Urinary bladder (tissue), 4 donors: ENCODE results near the gene CCDC187. TPM values are rescaled to one million over a fixed set of nuclear protein-coding genes. Genes with fewer than 3 reads are reported as not detected.

ENCODE experiments used
- DNase-seq: peaks from one replicate; pipeline ENCODE4 v3.0.0-alpha.2; 2015; ENCODE audit errors: extremely low spot score
- H3K27ac ChIP-seq: one replicate; pipeline ENCODE4 v1.5.1; 2013; ENCODE audit warnings: low read depth, mild to moderate bottlenecking, moderate library complexity
- H3K36me3 ChIP-seq: one replicate; pipeline ENCODE4 v1.6.1; 2013; ENCODE audit warnings: mild to moderate bottlenecking, moderate library complexity; ENCODE audit not compliant: insufficient read depth
- H3K4me1 ChIP-seq: one replicate; pipeline ENCODE4 v1.6.1; 2013; ENCODE audit warnings: mild to moderate bottlenecking, moderate library complexity; ENCODE audit not compliant: insufficient read depth
- H3K4me3 ChIP-seq: one replicate; pipeline ENCODE4 v1.5.1; 2013; ENCODE audit warnings: low read depth, low read length
- WGBS: extraction: QIAGEN DNeasy Blood & Tissue Kit; methylation state at CpG from one replicate; pipeline ENCODE4 v1.1.7; 2013; 5-methylcytosine and 5-hydroxymethylcytosine counted together
- polyA plus RNA-seq: library from polyadenylated mRNA; stranded (reverse); fragments of 200-250 nt; gene quantifications from one replicate; pipeline ENCODE4 v1.2.3, GENCODE V29; 2013
- total RNA-seq: library from RNA; depleted of rRNA; stranded (reverse); fragments of >200 nt; gene quantifications from one replicate; pipeline ENCODE4 v1.2.3, GENCODE V29; 2014
- donor health status: healthy with polysubstance abuse.
- donor health status: healthy.

CCDC187 gene
- total and polyA plus RNA-seq, 2 donors, result 0.19 to 0.58 TPM

DNA sequence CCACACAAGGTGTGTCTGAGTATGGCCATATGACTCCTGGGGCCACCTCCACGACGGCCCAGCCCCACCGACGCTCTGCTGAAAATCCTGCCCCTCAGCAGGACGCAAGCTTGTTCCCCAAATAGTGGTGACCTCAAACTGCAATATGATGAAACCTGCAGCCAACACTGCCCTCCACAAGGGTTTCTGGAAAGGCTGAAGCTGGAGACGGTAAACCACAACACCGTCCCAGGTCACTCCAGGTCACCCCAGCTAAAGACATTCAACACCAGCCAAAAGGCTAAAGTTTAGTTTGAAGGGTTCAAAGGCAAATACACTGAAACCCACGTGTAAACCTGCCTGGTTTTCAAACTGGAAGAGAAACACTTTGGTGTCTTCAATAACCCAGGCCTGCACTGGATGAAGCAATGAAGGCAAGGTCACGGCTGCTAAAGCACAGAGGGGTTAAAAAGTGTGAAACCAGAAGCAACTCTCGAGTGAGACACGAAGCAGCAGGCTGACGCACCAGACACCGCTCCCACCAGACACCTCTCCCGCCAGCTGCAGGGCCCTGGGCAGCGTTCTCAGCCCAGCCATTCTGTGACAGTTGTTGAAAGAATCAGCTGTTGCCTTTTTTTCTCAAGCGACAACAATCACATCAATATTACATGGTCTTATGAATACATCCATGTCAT lies 97.2 kb downstream of the CCDC187 start:
- no peak overlapping the region for H3K27ac ChIP-seq
- no peak for DNase-seq
- no peak overlapping the region for H3K4me3 ChIP-seq
- no peaks in the 10 kb centered on the region for H3K4me1 ChIP-seq
- H3K36me3 ChIP-seq, result peaks cover 4% of the 10 kb centered on the region
- 82% methylated on average over 16 of the region's 16 CpGs for WGBS

DNA sequence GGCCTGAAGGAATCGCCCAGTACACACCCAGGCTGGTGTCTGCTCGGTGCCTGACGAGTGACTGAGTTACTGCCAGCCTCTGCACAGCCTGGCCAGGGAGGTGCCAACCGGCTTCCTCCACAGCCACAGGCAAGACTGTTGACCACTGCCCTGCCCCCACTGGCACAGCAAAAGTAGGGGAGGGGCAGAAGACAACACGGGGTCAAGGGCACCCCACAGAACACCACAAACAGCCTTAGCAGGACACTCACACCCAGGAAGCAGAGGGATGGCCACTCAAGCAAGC lies 98.2 kb downstream of the CCDC187 start:
- no peak for DNase-seq
- 84% methylated on average over 5 of the region's 5 CpGs for WGBS
- Histone ChIP-seq H3K4me1 (no peaks in the 10 kb centered on the region), H3K27ac (no peak overlapping the region), H3K36me3 (peaks cover 4% of the 10 kb centered on the region), H3K4me3 (no peak overlapping the region)

DNA sequence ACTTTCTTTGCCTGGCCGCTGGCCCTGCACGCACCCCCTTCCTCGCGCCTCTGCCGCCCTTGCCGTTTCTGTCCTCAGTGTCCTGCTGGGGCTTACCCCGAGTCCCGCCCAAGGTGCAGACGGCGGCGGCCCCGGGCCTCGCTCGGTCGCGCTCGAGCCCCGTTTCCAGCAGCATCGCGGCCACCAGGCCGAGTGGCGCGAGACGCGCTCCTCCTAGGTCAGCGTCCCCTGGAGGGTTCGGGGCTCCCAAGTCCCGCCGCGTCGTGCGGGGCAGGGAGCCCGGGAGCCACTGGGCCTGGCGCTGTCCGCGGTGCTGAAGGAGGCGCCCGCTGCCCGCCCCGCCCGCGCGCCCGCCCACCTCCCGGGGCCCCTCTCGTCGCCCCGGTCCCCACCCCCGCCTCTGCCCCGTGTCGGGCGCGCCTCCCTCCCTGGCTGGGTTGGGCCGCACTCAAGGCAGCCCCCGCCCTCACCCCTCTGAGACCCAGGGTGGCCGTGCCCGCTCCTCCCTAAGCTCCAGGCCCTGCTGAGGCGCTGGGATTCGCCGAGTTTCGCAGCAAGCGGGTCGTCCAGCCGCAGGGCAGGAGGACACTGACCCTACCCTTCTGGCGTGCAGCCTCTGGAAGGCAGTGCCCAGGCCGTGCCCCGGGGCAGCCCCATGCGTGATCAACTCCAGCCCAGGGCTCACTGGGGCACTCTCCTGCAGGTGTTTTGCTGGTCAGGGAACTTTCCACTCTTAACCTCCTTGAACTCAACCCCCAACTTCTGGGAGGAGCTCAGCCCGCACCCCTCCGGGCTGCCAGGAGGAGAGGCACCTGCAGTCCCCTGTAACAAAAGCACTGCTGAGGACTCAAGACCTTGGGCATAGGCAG lies 98.8 kb downstream of the CCDC187 start, which contains the start of gene LHX3:
Gene LHX3 (minus strand): TSS at position 291 of the 869 bp plus-strand sequence. CDS start 116 bp downstream, at position 175.
- DNase-seq, result no peak
- no peak within 1 kb of the TSS for H3K4me3 ChIP-seq
- no peaks in the 10 kb centered on the region for H3K4me1 ChIP-seq
- no peak within 1 kb of the TSS for H3K27ac ChIP-seq
- H3K36me3 ChIP-seq, result peaks cover 4% of the 10 kb centered on the region
- WGBS, result 7% methylated on average over 70 of the region's 70 CpGs

DNA sequence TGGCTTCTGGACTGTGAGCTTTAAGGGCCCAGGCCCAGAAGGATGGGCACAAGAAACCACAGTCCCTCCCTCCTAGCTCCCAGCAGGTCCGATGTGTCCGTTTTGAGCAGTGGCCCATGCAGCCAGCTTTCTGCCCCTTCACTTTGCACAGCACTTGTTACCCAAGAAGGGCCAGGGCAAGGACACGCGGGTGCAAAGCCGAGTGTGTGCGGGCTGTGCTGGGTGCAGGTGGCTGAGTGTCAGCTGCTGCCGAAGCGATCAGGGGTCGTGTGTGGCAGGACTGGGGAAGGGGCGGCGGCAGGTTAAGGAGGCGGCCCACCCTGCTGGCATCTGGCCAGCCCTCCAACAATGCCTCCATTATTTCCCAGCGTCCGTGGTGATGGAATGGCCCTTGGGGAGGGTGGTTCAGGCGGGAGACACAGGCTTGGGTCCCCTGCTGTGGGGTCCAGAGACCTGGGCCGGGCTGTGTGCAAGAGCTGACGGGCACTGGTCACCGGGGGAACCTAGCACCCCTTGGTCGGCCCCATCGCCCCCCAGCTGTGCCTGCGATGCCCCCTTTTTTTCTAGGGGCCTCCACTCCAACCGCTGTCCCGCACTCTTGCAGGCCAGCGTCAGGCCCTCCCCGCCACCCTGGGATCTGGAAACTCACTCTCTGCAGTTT lies 99.6 kb downstream of the CCDC187 start:
- DNase-seq, result no peak
- Histone ChIP-seq H3K27ac (no peak overlapping the region), H3K36me3 (peaks cover 4% of the 10 kb centered on the region), H3K4me3 (no peak overlapping the region), H3K4me1 (no peaks in the 10 kb centered on the region)
- WGBS, result 56% methylated on average over 25 of the region's 25 CpGs

DNA sequence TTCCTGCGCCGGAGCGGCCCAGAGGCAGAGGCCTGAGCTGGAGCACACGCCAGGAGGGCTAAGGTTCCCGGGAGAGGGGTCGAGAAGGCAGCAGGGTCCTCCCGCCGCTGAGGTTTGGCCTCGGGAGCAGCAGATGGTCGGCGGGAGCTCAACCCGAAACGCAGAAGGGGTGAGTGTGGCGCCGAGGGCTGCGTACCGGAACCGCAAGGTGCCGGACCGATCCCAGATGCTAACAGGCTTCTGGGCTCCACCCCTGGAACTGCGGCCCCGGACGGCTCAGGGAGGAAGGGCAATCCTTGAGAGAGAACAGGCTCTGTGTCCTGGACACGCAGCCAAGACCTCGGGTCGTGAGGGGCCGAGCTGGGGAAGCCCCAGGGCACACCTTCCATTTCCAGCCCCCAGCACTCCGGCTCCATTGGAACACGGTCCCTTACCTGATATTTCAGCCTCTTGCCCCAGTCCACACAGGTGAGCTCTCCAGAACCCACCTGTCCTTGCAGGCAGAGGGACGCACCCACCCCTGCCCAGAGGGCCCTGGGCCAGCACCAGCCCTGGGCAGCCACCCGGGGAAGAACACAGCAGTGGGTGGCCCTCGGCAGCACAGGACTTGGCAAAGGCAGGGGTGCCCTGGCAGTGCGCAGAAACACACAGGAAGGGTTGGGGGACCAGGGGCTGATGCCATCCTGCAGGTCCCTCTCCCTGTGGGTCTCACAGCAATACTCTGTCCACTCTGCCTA lies 100.3 kb downstream of the CCDC187 start:
- 19% methylated on average over 33 of the region's 33 CpGs for WGBS
- H3K27ac ChIP-seq, result no peak overlapping the region
- H3K4me1 ChIP-seq, result no peaks in the 10 kb centered on the region
- no peak for DNase-seq
- H3K36me3 ChIP-seq, result peaks cover under 1% of the 10 kb centered on the region
- H3K4me3 ChIP-seq, result no peak overlapping the region

DNA sequence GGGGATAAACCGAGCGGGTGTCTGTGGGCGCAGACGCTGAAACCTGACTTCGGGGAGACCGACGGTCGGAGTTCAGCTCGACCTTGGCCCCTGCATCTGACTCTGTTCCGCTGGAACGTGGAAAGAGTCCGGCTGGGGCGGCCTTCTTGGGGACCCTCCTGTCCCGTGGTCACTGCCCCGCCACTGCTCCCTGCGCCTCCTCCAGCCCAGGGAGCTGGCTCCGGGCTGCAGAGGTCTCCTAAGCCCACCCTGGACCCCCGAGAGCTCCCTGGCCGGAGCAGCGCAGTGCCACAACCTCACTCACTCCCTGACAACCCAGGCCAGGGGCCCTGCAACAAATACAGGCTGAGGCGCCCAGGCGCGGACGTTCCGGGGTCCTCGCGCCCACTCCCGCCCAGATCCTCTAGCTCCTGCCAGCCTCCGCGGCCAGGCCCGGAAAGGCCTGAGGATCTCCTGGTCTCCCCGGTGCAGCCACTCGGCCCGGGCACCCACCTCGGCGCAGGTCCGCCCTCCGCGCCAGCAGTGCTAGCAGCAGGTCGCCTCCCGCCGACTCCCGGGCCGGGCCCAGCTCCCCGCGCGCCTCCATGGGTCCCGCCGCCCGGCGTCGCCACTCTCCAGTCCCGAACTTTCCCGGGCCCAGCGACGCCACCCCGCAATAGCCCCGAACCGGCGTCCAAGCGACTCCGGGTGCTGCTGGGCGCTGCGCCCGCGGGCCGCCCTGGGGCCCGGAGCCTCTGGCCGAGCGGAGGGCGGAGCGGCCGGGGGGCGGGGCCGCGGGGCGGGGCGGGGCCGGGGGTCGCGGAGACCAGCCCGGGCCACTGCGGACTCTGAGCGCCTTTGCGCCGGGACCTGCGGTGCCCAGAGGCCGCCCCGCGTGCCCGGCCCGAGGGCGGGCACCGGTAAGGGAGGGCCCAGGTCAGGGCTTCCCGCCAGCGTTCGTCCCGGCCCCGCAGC lies 101.2 kb downstream of the CCDC187 start:
- no peak overlapping the region for H3K27ac ChIP-seq
- DNase-seq, result no peak
- H3K4me3 ChIP-seq, result no peak overlapping the region
- no peaks in the 10 kb centered on the region for H3K36me3 ChIP-seq
- H3K4me1 ChIP-seq, result no peaks in the 10 kb centered on the region
- WGBS, result 11% methylated on average over 99 of the region's 99 CpGs

DNA sequence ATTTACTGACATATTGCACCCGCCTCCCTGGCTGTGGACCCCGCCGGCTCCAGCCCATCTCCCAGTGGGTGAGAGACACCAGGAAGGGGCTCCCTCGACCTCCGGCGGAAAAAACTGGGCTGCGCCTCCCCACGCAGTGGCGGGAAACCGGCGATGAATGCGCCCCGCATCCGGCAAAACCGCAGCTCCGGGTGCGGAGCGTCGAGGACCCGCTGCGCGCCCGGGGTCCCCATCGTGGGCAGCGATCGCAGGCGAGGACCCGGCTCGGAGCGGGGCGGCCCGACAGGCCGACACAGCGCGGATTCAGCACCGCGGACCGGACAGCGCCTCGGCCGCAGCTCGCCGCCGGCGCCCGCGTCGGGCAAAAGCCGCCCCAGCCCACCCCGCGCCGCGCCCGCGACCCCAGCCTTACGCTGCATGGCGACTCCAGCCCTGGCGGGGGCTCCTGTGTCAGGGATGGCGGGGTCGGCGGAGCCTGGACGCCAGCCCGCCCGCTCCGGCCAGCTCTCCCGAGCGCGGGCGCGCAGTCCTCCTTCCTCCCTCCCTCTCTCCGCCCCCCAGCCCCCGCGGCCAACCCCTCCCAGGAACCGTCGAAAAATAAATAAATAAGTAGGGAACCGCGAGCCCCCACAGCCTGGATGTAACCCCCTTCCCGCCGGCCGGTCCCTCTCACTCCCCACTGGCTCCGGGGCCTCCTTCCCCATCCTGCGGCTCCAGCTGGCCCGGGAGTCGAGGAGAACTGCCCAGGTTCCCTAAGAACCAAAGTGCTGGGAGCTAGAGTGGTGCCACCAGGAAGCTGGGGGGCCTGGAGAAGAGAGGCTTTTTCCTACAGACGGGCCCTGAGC lies 102.1 kb downstream of the CCDC187 start:
- WGBS, result 7% methylated on average over 85 of the region's 85 CpGs
- no peak overlapping the region for H3K27ac ChIP-seq
- no peaks in the 10 kb centered on the region for H3K4me1 ChIP-seq
- H3K36me3 ChIP-seq, result no peaks in the 10 kb centered on the region
- H3K4me3 ChIP-seq, result no peak overlapping the region
- no peak for DNase-seq

DNA sequence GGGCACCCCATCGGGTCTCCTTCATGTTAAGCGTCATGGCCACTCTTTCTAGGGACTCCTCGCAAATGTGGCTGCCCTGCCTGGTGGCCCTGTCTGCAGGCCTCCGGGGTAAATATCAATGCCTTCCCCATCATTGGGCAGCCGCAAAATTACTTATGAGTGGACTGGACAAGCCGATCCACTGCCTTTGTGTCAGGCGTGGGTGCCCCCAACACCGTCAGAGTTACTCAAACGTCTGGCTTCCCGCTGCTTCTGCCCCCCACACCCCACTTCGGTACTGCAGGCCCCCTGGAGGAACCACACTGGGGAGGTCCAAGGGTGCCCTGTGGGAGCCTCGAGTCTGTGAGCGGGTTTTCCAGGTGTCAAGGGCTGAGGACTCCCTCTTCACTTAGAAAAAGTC lies 102.7 kb downstream of the CCDC187 start:
- DNase-seq, result no peak
- H3K27ac ChIP-seq, result no peak overlapping the region
- no peaks in the 10 kb centered on the region for H3K36me3 ChIP-seq
- 52% methylated on average over 13 of the region's 13 CpGs for WGBS
- H3K4me1 ChIP-seq, result no peaks in the 10 kb centered on the region
- H3K4me3 ChIP-seq, result no peak overlapping the region

DNA sequence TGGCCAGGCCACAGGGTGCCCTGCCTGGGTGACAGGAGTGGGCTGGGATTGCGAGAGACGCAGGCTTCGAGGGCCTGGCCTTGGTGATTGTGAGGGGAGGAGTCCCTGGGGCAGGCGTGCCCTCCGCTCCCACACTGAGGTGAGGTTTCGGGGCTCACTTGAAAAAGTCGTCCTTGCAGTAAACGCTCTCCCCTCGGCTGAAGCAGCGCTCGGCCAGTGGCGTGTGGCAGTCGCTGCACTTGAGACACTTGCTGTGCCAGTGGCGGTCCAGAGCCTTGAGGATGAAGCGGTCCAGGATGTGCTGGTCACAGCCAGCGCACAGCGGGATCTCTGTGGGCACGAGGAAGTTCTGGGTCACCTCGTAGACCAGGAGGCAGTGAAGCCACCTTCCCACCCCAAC lies 103.5 kb downstream of the CCDC187 start:
- WGBS, result 53% methylated on average over 19 of the region's 19 CpGs
- no peaks in the 10 kb centered on the region for H3K36me3 ChIP-seq
- H3K4me1 ChIP-seq, result no peaks in the 10 kb centered on the region
- H3K4me3 ChIP-seq, result no peak overlapping the region
- no peak for DNase-seq
- no peak overlapping the region for H3K27ac ChIP-seq
